Naive B cell (primary cell): ENCODE data around the gene EARS2. TPM values are rescaled to one million over a fixed set of nuclear protein-coding genes. Genes with fewer than 3 reads are reported as not detected.
"Not testable (repeated sequence)": the region's sequence is repeated elsewhere in the genome, so short reads cannot be mapped to it uniquely, and the experiment has no call there.

ENCODE experiments used
- ATAC-seq, 2 donors: fragments of 150-1000 bp; cut with Tn5 transposase; 2 replicates each; pipeline ENCODE4 v1.10.0; 2021; ENCODE audit warnings: low read depth in 2 of 2, mild to moderate bottlenecking in 2 of 2, moderate library complexity in 2 of 2
- DNase-seq: peaks from one replicate; pipeline ENCODE4 v3.0.0; 2022
- H3K27ac Mint-ChIP-seq, 6 donors: one replicate each; pipeline ENCODE4 v1.8.0; 2020 to 2022; ENCODE audit warnings: mild to moderate bottlenecking in 6 of 6, mixed read lengths in 6 of 6, moderate library complexity in 5 of 6, inconsistent platforms in 2 of 6
- H3K27me3 Mint-ChIP-seq, 3 donors: one replicate each; pipeline ENCODE4 v1.8.0; 2021 to 2022; ENCODE audit warnings: mixed read lengths in 3 of 3, mild to moderate bottlenecking in 1 of 3
- H3K36me3 Mint-ChIP-seq, 2 donors: one replicate each; pipeline ENCODE4 v1.8.0; 2020 to 2022; ENCODE audit warnings: mixed read lengths in 2 of 2, inconsistent platforms in 1 of 2, mild to moderate bottlenecking in 1 of 2
- H3K4me1 Mint-ChIP-seq, 3 donors: one replicate each; pipeline ENCODE4 v1.8.0; 2020 to 2022; ENCODE audit warnings: mixed read lengths in 3 of 3, inconsistent platforms in 1 of 3, mild to moderate bottlenecking in 1 of 3, moderate library complexity in 1 of 3
- H3K4me3 Mint-ChIP-seq, 8 donors: one replicate each; pipeline ENCODE4 v1.8.0; 2020 to 2022; ENCODE audit warnings: mild to moderate bottlenecking in 8 of 8, mixed read lengths in 8 of 8, moderate library complexity in 8 of 8, inconsistent platforms in 2 of 8
- H3K9me3 Mint-ChIP-seq, 7 donors: one replicate each; pipeline ENCODE4 v1.8.0; 2020 to 2022; ENCODE audit warnings: mixed read lengths in 7 of 7, mild to moderate bottlenecking in 5 of 7, inconsistent platforms in 2 of 7, moderate library complexity in 1 of 7
- polyA plus RNA-seq, 6 donors: library from polyadenylated mRNA; unstranded; fragments of 300-500 nt; fragmentation: Illumina TruSeq; gene quantifications; one replicate each; pipeline ENCODE4 v1.2.3, GENCODE V29; 2021; ENCODE audit warnings: low read depth in 6 of 6

The EARS2 gene
- polyA plus RNA-seq, 6 donors from 2014 or later, result 3.8 to 15.0 (median 8.2) TPM

DNA sequence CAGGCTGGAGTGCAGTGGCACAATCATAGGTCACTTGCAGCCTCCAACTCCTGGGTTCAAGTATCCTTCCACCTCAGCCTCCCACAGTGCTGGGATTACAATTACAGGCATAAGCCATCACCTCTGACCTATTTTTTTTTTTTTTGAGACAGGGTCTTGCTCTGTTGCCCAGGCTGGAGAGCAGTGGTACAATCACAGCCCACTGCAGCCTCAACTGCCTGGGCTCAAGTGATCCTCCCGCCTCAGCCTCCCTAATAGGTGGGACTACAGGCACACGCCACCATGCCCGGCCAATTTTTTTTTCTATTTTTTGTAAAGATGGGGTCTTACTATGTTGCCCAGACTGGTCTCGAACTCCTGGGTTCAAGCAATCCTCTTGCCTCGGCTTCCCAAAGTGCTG, 41.3 kb downstream of the EARS2 start:
- H3K4me1 Mint-ChIP-seq, result peaks cover 39 to 84% (median 63%) of the 10 kb centered on the region in 3 donors
- no peaks in the 10 kb centered on the region for H3K36me3 Mint-ChIP-seq
- peak overlapping the region in 1 of 8 donors; percentile 37 for H3K4me3 Mint-ChIP-seq
- DNase-seq, result no peak
- H3K9me3 Mint-ChIP-seq, result peaks cover 0 to 8% (median 0%) of the 10 kb centered on the region in 7 donors
- no peaks in the 10 kb centered on the region for H3K27me3 Mint-ChIP-seq
- peak overlapping the region in 5 of 6 donors; percentile 86 to 98 (median 97) for H3K27ac Mint-ChIP-seq
- ATAC-seq, result no peak

DNA sequence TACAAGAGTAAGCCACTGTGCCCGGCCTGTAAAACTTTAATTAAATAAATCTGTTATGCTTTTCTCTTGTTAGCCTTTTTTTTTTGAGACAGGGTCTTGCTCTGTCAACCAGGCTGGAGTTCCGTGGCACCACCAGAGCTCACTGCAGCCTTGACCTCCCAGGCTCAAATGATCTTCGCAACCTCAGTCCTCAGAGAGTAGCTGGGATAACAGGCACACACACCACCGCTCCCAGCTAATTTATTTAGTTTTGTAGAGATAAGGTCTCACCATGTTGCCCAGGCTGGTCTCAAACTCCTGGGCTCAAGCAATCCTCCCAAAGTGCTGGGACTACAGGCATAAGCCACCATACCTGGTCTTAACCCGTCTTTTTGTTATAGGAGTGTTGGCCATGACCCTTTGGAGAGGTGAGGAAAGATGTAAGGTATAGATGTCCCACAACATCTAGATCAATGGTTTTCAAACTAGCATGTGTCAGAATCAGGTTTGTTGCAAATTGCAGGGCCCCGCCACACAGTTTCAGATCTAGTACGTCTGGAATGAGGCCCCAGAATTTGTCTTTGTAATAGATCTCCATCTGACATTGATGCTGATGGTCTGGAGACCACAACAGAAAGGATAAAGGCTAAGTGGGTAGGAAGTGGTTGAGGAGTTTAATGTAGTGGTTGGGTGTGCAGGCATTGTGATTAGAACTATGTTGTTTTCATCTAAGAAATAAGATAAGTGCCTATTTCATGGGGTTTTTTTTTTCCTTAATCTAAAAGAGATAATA, 42.6 kb downstream of the EARS2 start:
- H3K27me3 Mint-ChIP-seq, result no peaks in the 10 kb centered on the region
- peaks cover 0 to 8% (median 0%) of the 10 kb centered on the region in 7 donors for H3K9me3 Mint-ChIP-seq
- no peak for DNase-seq
- no peak for ATAC-seq
- peaks cover 42 to 74% (median 56%) of the 10 kb centered on the region in 3 donors for H3K4me1 Mint-ChIP-seq
- H3K27ac Mint-ChIP-seq, result peak overlapping the region; percentile 15 to 98 (median 70)
- peaks cover 0 to under 1% of the 10 kb centered on the region in 2 donors for H3K36me3 Mint-ChIP-seq
- H3K4me3 Mint-ChIP-seq, result peak overlapping the region in 3 of 8 donors; percentile 15 to 69 (median 26)

DNA sequence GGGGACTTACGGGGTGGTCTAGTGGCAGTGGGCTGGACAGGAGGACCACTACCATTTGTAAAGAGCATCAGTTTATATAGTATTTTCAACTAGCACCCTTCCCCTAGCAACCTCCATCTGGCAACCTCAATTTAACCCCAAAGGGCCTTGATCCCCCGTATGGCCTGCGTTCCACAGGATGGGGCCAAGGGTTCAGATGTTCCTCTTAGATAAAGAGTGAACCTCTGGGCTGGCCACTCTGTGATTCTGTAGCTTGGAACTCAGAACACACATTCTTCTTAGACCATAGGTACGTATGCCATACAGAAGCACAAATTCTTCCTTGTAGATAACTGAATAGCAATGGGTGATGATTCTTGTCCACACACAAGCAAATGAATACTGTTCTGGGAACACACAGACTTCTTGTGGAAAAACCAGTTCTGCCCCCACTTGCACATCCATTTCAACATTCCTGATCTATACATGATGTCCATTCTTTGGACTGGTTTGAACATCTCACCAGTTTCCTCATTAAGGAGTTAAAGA, 44.9 kb downstream of the EARS2 start:
- ATAC-seq (no peak), DNase-seq (no peak)
- Mint-ChIP-seq H3K27ac (peak overlapping the region in 2 of 6 donors; percentile 88 to 95), H3K27me3 (no peaks in the 10 kb centered on the region), H3K9me3 (peaks cover 0 to 2% (median 0%) of the 10 kb centered on the region in 7 donors), H3K4me3 (peak overlapping the region in 5 of 8 donors; percentile 7 to 84 (median 30)), H3K36me3 (peaks cover 15 to 18% of the 10 kb centered on the region in 2 donors), H3K4me1 (peaks cover 37 to 72% (median 56%) of the 10 kb centered on the region in 3 donors)

DNA sequence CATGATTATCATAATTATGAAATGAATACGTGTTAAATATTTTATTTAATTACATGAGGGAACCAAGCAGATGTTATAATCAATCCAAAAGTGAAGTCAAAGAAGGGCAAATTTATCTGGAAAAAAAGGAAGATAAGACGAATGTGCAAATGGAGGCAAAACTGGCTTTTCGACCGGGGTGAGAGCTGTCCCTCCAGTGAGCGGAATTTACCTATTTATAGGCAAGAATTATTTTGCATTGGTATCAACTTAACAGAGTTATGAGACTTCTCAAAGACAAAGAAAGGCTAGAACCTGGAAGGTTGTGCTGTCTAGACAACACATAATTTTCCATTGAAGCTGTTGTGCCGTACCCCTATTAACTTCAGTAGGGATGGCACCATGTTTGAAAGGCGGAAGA, 45.4 kb downstream of the EARS2 start:
- no peak for DNase-seq

DNA sequence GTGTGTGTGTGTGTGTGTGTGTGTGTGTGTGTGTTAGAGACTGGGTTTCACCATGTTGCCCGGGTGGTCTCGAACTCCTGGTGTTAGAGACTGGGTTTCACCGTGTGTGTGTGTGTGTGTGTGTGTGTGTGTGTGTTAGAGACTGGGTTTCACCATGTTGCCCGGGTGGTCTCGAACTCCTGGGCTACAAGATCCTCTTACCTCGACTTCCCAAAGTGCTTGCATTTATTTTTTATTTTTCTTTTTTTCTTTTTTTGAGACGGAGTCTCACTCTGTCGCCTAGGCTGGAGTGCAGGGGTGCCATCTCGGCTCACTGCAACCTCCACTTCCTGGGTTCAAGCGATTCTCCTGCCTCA, 46.3 kb downstream of the EARS2 start:
- Mint-ChIP-seq H3K4me1 (peaks cover 41 to 74% (median 61%) of the 10 kb centered on the region in 3 donors), H3K4me3 (peak overlapping the region; percentile 82 to 98 (median 92))

More for the DNA sequence above, 45.4 kb downstream of the EARS2 start:
- H3K36me3 Mint-ChIP-seq, result peaks cover 15 to 18% of the 10 kb centered on the region in 2 donors
- no peaks in the 10 kb centered on the region for H3K9me3 Mint-ChIP-seq
- H3K27ac Mint-ChIP-seq, result peak overlapping the region in 3 of 6 donors; percentile 7 to 95 (median 88)
- peak overlapping the region in 5 of 8 donors; percentile 73 to 98 (median 88) for H3K4me3 Mint-ChIP-seq
- no peaks in the 10 kb centered on the region for H3K27me3 Mint-ChIP-seq
- no peak for ATAC-seq
- H3K4me1 Mint-ChIP-seq, result peaks cover 39 to 74% (median 60%) of the 10 kb centered on the region in 3 donors

DNA sequence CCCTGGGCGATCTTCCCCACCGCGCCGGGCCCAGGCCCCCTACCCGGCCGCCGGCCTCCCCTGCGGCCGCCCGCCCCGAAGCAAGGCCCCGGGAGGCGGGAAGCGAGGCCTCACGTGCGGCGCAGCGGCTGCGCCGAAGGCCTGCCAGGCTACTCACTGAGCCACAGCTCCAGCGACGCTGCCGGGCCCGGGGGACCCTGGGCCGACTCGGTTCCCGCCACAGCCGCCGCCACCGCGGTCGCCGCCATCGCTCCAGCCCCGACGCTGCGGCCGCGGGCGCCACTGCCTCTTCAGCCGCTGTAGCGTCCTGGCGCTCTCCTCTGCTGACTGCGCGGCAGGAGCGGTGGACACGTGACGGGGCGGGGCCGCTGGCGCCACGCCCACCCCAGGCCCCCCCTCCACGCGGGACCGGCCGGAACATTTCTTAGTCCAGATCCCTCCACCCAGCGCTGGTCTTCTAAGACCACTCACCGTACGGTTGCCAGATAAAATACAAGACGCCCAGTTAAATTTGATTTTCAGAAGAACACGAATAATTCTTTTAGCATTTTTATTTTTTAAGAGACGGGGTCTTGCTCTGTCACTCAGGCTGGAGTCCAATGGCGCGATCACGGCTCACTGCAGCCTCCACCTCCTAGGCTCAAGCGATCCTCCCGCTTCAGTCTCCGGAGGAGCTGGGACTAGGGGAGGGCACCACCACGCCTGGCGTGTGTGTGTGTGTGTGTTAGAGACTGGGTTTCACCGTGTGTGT, 46.8 kb downstream of the EARS2 start, which contains the start of gene GGA2:
Gene GGA2 (minus strand): TSS at position 331 of the 751 bp plus-strand sequence. CDS start 83 bp downstream, at position 248.
- peaks cover 47 to 75% (median 58%) of the 10 kb centered on the region in 3 donors for H3K4me1 Mint-ChIP-seq
- H3K9me3 Mint-ChIP-seq, result no peaks in the 10 kb centered on the region
- peaks cover 15 to 18% of the 10 kb centered on the region in 2 donors for H3K36me3 Mint-ChIP-seq
- ATAC-seq (peak; percentile 81 to 85), DNase-seq (peak; percentile 81)
- H3K27ac Mint-ChIP-seq, result peak within 1 kb of the TSS; percentile 91 to 98 (median 94)
- no peaks in the 10 kb centered on the region for H3K27me3 Mint-ChIP-seq
- H3K4me3 Mint-ChIP-seq, result peak within 1 kb of the TSS; percentile 89 to 99 (median 97)

More for the DNA sequence above, 46.3 kb downstream of the EARS2 start:
- H3K27me3 Mint-ChIP-seq, DNase-seq, H3K9me3 Mint-ChIP-seq, ATAC-seq: not testable (repeated sequence)
- peak overlapping the region; percentile 75 to 95 (median 93) for H3K27ac Mint-ChIP-seq
- H3K36me3 Mint-ChIP-seq, result peaks cover 15 to 18% of the 10 kb centered on the region in 2 donors

DNA sequence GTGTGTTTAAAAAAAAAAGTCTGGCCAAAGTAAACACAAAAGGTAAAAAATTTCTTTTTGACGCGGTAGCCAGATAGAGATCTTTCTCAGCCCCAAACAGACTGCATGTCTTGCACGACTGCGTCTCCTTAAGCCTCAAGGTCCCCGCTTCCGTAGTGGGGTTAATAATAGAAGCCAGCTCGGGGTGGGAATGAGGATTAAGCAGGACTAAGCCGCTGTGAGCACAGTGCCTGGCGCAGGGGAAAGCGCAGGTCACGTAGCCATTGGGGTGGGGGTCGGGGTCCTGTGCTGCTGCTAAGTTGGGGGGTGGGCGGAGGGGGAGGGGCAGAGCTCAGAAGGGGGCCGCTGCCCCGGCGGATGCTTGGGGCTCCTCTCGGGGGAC, 47.4 kb downstream of the EARS2 start:
- ATAC-seq, result peak; percentile 9
- peaks cover 15 to 18% of the 10 kb centered on the region in 2 donors for H3K36me3 Mint-ChIP-seq
- H3K4me1 Mint-ChIP-seq, result peaks cover 50 to 75% (median 56%) of the 10 kb centered on the region in 3 donors
- peak overlapping the region; percentile 53 to 98 (median 94) for H3K27ac Mint-ChIP-seq
- no peak for DNase-seq
- peak overlapping the region; percentile 89 to 99 (median 97) for H3K4me3 Mint-ChIP-seq
- H3K9me3 Mint-ChIP-seq, result no peaks in the 10 kb centered on the region
- no peaks in the 10 kb centered on the region for H3K27me3 Mint-ChIP-seq

DNA sequence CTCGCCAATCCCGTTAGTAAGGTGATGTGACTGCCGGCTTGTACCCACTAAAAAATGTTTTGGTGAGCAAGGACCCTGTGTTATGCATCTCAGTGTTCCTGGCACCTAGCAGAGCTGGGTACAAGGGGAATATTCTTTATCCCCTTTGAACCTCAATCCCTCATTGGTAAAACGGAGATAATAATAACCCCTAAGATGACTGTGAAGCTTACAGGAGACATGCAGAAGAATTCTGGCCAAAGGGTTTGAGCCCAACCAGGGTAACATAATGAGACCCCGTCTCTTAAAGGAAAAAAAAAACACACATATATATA, 47.8 kb downstream of the EARS2 start:
- DNase-seq (no peak), ATAC-seq (no peak)
- Mint-ChIP-seq H3K4me1 (peaks cover 50 to 75% (median 57%) of the 10 kb centered on the region in 3 donors), H3K27me3 (no peaks in the 10 kb centered on the region), H3K4me3 (peak overlapping the region; percentile 89 to 99 (median 97)), H3K27ac (peak overlapping the region; percentile 90 to 98 (median 94)), H3K9me3 (no peaks in the 10 kb centered on the region), H3K36me3 (peaks cover 15 to 18% of the 10 kb centered on the region in 2 donors)

DNA sequence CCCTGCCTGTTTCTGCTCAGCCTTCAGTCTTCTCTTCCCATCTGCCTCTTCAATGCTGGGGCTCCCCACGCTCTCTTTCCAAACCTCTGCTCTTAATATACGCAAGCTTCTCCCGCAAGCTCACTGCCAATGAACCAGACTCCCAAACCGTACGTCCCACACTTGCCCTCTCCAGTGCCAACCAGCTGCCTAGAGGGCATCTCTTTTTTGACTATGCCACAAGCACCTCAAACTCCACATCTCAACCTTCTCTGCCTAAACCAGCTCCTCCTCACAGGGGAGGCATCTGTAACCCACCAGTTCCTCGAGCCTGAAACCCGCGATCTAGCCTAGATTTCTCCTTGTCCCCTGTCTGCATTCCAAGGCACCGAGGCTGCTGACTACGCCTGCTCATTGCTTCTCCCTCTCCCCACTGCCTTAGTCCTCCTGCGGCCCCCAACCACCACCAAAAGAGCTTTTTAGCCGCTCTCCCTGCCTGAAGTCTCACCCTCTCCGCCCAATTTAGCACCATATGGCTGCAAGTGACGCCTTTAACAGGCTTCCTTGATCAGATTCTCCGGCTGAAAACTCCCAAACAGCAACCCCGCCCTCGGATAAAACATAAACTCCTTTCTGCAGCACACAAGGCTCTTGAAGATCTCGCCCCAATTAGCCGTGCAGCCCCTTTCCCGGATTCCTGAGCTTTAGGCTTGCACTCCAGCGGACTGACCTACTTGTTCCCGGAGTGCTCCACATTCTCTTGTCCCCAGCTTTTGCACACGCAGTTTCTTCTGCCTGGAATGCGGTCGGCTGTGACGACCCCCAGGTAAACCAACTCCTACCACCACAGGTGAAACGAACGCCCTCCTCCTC, 48.3 kb downstream of the EARS2 start:
- Mint-ChIP-seq H3K27me3 (no peaks in the 10 kb centered on the region), H3K4me1 (peaks cover 50 to 80% (median 60%) of the 10 kb centered on the region in 3 donors), H3K9me3 (no peaks in the 10 kb centered on the region), H3K4me3 (peak overlapping the region; percentile 89 to 99 (median 97)), H3K36me3 (peaks cover 15 to 18% of the 10 kb centered on the region in 2 donors), H3K27ac (peak overlapping the region; percentile 90 to 98 (median 94))
- no peak for ATAC-seq
- DNase-seq, result no peak

DNA sequence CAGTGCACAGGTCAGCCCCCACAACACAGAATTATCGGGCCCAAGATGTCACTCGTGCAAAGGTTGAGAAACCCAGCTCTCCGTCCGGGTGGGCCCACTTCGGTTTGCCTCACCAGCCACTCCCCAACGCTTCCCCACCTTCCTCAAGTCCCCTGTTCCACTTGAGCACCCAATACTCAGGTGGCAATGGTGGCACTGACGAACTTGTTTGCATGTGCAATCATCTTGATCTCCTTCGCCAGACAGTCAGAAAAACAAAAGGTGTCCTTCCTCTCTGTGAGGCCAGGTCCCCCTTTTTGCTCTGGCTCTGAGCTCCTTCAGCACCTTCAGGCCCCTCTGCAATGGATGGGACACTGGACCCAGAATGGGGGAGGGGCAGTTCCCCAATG, 50.5 kb downstream of the EARS2 start:
- H3K36me3 Mint-ChIP-seq, result peaks cover 15 to 18% of the 10 kb centered on the region in 2 donors
- ATAC-seq, result peak; percentile 58 to 62
- peaks cover 57 to 84% (median 67%) of the 10 kb centered on the region in 3 donors for H3K4me1 Mint-ChIP-seq
- peak overlapping the region; percentile 95 to 98 (median 98) for H3K27ac Mint-ChIP-seq
- peak overlapping the region; percentile 82 to 99 (median 94) for H3K4me3 Mint-ChIP-seq
- H3K9me3 Mint-ChIP-seq, result no peaks in the 10 kb centered on the region
- no peaks in the 10 kb centered on the region for H3K27me3 Mint-ChIP-seq
- DNase-seq, result peak; percentile 76

DNA sequence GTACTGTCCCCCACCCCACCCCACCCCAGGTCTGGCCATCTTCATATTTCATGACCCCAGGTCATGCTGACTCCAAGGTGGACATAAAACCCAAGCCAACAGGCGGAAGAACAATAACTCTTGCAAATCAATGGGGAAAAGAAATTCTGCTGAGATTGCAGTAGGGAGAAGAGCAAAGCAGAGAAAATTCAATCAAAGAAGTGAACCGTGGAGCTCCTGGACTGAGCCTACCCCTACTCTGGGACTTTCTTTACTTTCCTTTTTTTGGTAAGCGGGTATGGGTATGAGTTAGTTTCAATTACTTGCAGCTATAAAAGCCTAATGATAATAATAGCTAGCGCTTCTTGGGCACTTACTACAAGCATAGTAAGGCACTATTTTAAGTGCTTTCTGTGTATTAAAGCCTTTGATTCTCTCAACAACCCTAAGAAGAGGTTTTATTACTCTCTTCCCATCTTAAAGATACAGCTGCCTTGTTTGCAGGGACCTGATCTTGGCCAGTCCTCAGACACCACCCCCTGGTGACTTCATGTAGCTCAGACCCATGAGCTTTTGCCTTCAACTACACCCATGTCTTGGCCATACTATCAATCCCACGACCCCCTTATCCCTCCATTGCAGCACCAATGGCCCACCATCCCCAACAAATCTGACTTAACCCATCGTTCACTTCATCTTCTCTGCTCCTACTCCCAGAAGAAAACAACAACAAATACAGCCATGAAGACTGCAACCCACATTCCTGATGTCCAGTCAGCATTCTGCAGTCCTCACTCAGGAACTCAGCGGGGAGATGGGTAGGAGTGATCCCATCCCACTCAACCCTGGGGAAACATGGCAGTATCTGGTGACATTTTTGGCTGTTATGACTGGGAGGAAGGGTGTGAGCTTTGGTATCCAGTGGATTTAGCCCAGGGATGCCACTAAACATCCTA, 51.2 kb downstream of the EARS2 start:
- Mint-ChIP-seq H3K36me3 (peaks cover 15 to 18% of the 10 kb centered on the region in 2 donors), H3K27ac (peak overlapping the region; percentile 95 to 98 (median 98)), H3K4me3 (peak overlapping the region; percentile 82 to 99 (median 94)), H3K9me3 (no peaks in the 10 kb centered on the region), H3K4me1 (peaks cover 63 to 85% (median 71%) of the 10 kb centered on the region in 3 donors), H3K27me3 (no peaks in the 10 kb centered on the region)
- ATAC-seq (no peak), DNase-seq (no peak)
